Measurements from ENCODE around the gene MAP4K4. TPM values are rescaled to one million over a fixed set of nuclear protein-coding genes. Genes with fewer than 3 reads are reported as not detected.

Gene MAP4K4
- total RNA-seq, 1 experiment from 2014 or later: 2.7 TPM

GRCh38 chr2:101732773-101733256 is 35.3 kb downstream of the MAP4K4 start:
- no peaks in the 10 kb centered on the region for H3K9me2 ChIP-seq (replicated peaks; ENCODE audit: insufficient read depth, low read length)
- H3K27me3 ChIP-seq (ENCODE audit: low read length): no peaks in the 10 kb centered on the region
- no peak overlapping the region for H3K27ac ChIP-seq (ENCODE audit: low read length)
- no peak overlapping the region for H3K4me2 ChIP-seq (ENCODE audit: low read depth, low read length, poor library complexity, severe bottlenecking)
- no peaks in the 10 kb centered on the region for H4K20me1 ChIP-seq (ENCODE audit: insufficient read depth, low read depth, low read length)
- no peak for DNase-seq
- no peaks in the 10 kb centered on the region for H3K9me3 ChIP-seq (ENCODE audit: low read length)
- no peak overlapping the region for H2AFZ ChIP-seq (ENCODE audit: low read length)
- no peaks in the 10 kb centered on the region for H3K4me1 ChIP-seq (ENCODE audit: low read length)
- no peak overlapping the region for H3K4me3 ChIP-seq (ENCODE audit: low read length)
- no peaks in the 10 kb centered on the region for H3K36me3 ChIP-seq (ENCODE audit: insufficient read depth, low read length)
- no peak overlapping the region for H3K9ac ChIP-seq (ENCODE audit: low read length)
- no peaks in the 10 kb centered on the region for H3K79me2 ChIP-seq (ENCODE audit: low read length)

DNA sequence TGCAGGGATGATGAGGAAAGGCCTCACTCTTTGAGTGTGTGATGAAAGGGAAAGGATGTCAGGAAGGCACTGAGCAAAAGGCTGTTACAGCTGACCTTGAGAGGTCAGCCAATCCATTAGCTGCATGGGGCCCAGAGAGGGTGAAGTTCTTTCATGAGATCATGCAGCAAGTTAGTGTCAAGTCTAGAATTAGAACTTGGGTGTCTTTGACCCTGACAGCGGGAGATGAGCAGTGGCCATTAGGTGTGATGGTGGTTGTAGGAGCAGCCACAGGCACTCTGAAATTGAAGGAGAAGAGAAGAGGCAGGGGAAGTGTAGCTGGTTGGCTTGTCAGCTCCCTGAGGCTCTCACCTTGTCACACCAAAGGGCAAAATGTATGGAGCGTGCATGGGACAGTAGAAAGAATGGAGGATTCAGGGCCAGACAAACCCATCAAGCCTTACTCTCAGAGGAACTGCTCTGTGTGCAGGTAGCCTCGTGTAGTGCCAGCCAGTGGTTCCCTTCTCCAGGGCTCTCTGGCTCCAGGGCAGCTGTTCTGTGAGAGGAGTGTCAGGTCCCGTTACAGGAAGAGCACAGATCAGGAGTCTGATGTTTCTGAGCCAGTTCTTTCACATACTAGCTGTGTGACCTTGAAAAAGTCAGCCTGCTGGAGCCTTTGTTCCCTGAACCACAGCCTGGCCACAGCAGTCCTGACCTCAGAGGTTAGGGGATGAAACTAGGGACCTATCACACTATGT is 35.9 kb downstream of the MAP4K4 start:
- no peaks in the 10 kb centered on the region for H3K9me2 ChIP-seq (replicated peaks; ENCODE audit: insufficient read depth, low read length)
- no peak overlapping the region for H2AFZ ChIP-seq (ENCODE audit: low read length)
- H3K4me1 ChIP-seq (ENCODE audit: low read length): no peaks in the 10 kb centered on the region
- no peaks in the 10 kb centered on the region for H3K36me3 ChIP-seq (ENCODE audit: insufficient read depth, low read length)
- H3K27ac ChIP-seq (ENCODE audit: low read length): no peak overlapping the region
- H4K20me1 ChIP-seq (ENCODE audit: insufficient read depth, low read depth, low read length): no peaks in the 10 kb centered on the region
- no peak overlapping the region for H3K4me2 ChIP-seq (ENCODE audit: low read depth, low read length, poor library complexity, severe bottlenecking)
- H3K9me3 ChIP-seq (ENCODE audit: low read length): no peaks in the 10 kb centered on the region
- no peak overlapping the region for H3K4me3 ChIP-seq (ENCODE audit: low read length)
- no peak overlapping the region for H3K9ac ChIP-seq (ENCODE audit: low read length)
- DNase-seq: no peak
- H3K79me2 ChIP-seq (ENCODE audit: low read length): no peaks in the 10 kb centered on the region
- no peaks in the 10 kb centered on the region for H3K27me3 ChIP-seq (ENCODE audit: low read length)

- Histone ChIP-seq H3K4me2 (ENCODE audit: low read depth, low read length, poor library complexity, severe bottlenecking) (no peak overlapping the region), H3K9ac (ENCODE audit: low read length) (no peak overlapping the region), H3K36me3 (ENCODE audit: insufficient read depth, low read length) (no peaks in the 10 kb centered on the region), H3K4me3 (ENCODE audit: low read length) (no peak overlapping the region), H3K9me2 (replicated peaks; ENCODE audit: insufficient read depth, low read length) (no peaks in the 10 kb centered on the region), H3K4me1 (ENCODE audit: low read length) (no peaks in the 10 kb centered on the region), H3K27ac (ENCODE audit: low read length) (no peak overlapping the region), H3K79me2 (ENCODE audit: low read length) (no peaks in the 10 kb centered on the region), H3K27me3 (ENCODE audit: low read length) (no peaks in the 10 kb centered on the region), H2AFZ (ENCODE audit: low read length) (no peak overlapping the region), H3K9me3 (ENCODE audit: low read length) (no peaks in the 10 kb centered on the region), H4K20me1 (ENCODE audit: insufficient read depth, low read depth, low read length) (0 out of 2 replicates have a peak, but pooled peaks cover 3% of the 10 kb centered on the region)
- DNase-seq: no peak
Measured at GRCh38 chr2:101734505-101735165, 37.1 kb downstream of the MAP4K4 start.

- H3K9me3 ChIP-seq (ENCODE audit: low read length): no peaks in the 10 kb centered on the region
- no peaks in the 10 kb centered on the region for H3K36me3 ChIP-seq (ENCODE audit: insufficient read depth, low read length)
- no peak overlapping the region for H3K4me3 ChIP-seq (ENCODE audit: low read length)
- H3K4me2 ChIP-seq (ENCODE audit: low read depth, low read length, poor library complexity, severe bottlenecking): no peak overlapping the region
- no peak overlapping the region for H2AFZ ChIP-seq (ENCODE audit: low read length)
- no peak for DNase-seq
- H4K20me1 ChIP-seq (ENCODE audit: insufficient read depth, low read depth, low read length): 0 out of 2 replicates have a peak, but pooled peaks cover 3% of the 10 kb centered on the region
- H3K79me2 ChIP-seq (ENCODE audit: low read length): no peaks in the 10 kb centered on the region
- H3K9me2 ChIP-seq (replicated peaks; ENCODE audit: insufficient read depth, low read length): no peaks in the 10 kb centered on the region
- no peak overlapping the region for H3K9ac ChIP-seq (ENCODE audit: low read length)
- no peaks in the 10 kb centered on the region for H3K4me1 ChIP-seq (ENCODE audit: low read length)
- no peak overlapping the region for H3K27ac ChIP-seq (ENCODE audit: low read length)
- H3K27me3 ChIP-seq (ENCODE audit: low read length): no peaks in the 10 kb centered on the region
Measured at GRCh38 chr2:101735166-101735533, 37.6 kb downstream of the MAP4K4 start.

- 0 out of 2 replicates have a peak, but pooled peaks cover 3% of the 10 kb centered on the region for H4K20me1 ChIP-seq (ENCODE audit: insufficient read depth, low read depth, low read length)
- no peaks in the 10 kb centered on the region for H3K79me2 ChIP-seq (ENCODE audit: low read length)
- no peak overlapping the region for H3K9ac ChIP-seq (ENCODE audit: low read length)
- H3K4me3 ChIP-seq (ENCODE audit: low read length): no peak overlapping the region
- H2AFZ ChIP-seq (ENCODE audit: low read length): no peak overlapping the region
- no peaks in the 10 kb centered on the region for H3K9me2 ChIP-seq (replicated peaks; ENCODE audit: insufficient read depth, low read length)
- H3K4me2 ChIP-seq (ENCODE audit: low read depth, low read length, poor library complexity, severe bottlenecking): no peak overlapping the region
- no peaks in the 10 kb centered on the region for H3K9me3 ChIP-seq (ENCODE audit: low read length)
- no peaks in the 10 kb centered on the region for H3K4me1 ChIP-seq (ENCODE audit: low read length)
- no peaks in the 10 kb centered on the region for H3K27me3 ChIP-seq (ENCODE audit: low read length)
- no peaks in the 10 kb centered on the region for H3K36me3 ChIP-seq (ENCODE audit: insufficient read depth, low read length)
- DNase-seq: no peak
- H3K27ac ChIP-seq (ENCODE audit: low read length): no peak overlapping the region
Measured at GRCh38 chr2:101736233-101736632, 38.7 kb downstream of the MAP4K4 start.

DNA sequence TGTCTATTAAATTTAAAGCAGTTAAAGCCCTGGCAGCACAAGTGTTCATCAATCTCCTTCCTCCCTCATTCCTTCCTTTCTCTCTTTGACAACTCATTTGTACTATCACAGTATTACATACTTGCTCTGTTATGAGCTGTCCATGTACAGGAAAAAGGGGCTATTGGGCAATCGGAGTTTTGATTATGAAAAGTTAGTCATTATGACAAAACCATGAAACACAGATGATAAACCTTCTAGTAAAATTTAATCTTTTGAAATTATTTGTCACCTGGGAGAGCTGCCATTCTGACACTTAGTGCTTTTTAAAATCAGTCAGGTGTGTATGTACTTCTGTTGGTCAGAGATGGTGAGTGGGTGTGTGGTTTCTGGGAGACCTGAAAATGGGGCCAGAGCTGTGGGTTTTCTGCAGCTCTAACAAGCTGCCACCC is 39.4 kb downstream of the MAP4K4 start:
- no peaks in the 10 kb centered on the region for H3K27me3 ChIP-seq (ENCODE audit: low read length)
- no peaks in the 10 kb centered on the region for H3K9me2 ChIP-seq (replicated peaks; ENCODE audit: insufficient read depth, low read length)
- no peaks in the 10 kb centered on the region for H3K36me3 ChIP-seq (ENCODE audit: insufficient read depth, low read length)
- H3K9ac ChIP-seq (ENCODE audit: low read length): no peak overlapping the region
- H3K4me3 ChIP-seq (ENCODE audit: low read length): no peak overlapping the region
- H3K9me3 ChIP-seq (ENCODE audit: low read length): no peaks in the 10 kb centered on the region
- H3K79me2 ChIP-seq (ENCODE audit: low read length): no peaks in the 10 kb centered on the region
- 0 out of 2 replicates have a peak, but pooled peaks cover 3% of the 10 kb centered on the region for H4K20me1 ChIP-seq (ENCODE audit: insufficient read depth, low read depth, low read length)
- DNase-seq: no peak
- H3K4me2 ChIP-seq (ENCODE audit: low read depth, low read length, poor library complexity, severe bottlenecking): no peak overlapping the region
- no peak overlapping the region for H3K27ac ChIP-seq (ENCODE audit: low read length)
- no peak overlapping the region for H2AFZ ChIP-seq (ENCODE audit: low read length)
- H3K4me1 ChIP-seq (ENCODE audit: low read length): no peaks in the 10 kb centered on the region

DNA sequence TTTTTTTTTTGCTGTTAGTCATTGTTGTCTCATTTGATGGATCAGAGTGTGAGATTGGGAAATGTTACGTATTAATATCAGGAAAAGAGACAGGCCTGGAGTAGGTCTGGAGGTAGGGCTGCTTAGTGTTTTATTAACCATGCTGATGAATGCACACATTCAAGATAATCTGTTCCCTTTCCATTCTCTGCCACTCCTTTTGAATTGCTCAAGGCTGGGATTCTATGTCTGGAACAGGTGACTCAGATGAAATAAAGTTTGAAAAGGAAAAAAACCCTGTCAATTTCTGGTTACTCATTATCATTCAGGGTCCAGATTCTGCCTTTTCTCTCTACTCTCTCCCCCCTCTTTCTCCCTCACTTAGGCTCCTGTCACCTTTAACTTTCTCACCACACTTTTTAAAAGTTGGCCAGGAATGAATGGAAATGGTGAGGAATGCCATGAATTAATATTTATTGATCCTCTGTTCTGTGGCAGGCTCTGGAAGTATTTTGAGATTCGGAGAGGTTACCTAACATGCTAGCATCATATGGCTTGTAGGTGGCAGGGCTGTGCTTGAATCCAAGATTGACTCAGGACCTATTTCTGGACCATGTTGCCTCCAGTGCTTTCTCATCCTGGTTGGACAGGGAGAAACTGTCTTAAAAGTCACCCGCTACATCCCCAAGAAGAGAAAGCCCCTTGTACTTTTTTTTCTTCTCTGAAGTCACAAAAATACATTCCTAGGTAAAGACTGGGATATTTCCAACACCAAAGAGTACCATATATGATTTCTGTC is 40.2 kb downstream of the MAP4K4 start:
- no peak overlapping the region for H3K9ac ChIP-seq (ENCODE audit: low read length)
- no peak overlapping the region for H3K27ac ChIP-seq (ENCODE audit: low read length)
- no peak overlapping the region for H2AFZ ChIP-seq (ENCODE audit: low read length)
- H3K4me1 ChIP-seq (ENCODE audit: low read length): no peaks in the 10 kb centered on the region
- H3K27me3 ChIP-seq (ENCODE audit: low read length): no peaks in the 10 kb centered on the region
- DNase-seq: no peak
- H3K79me2 ChIP-seq (ENCODE audit: low read length): no peaks in the 10 kb centered on the region
- H3K4me2 ChIP-seq (ENCODE audit: low read depth, low read length, poor library complexity, severe bottlenecking): no peak overlapping the region
- no peaks in the 10 kb centered on the region for H3K9me2 ChIP-seq (replicated peaks; ENCODE audit: insufficient read depth, low read length)
- H3K9me3 ChIP-seq (ENCODE audit: low read length): no peaks in the 10 kb centered on the region
- 0 out of 2 replicates have a peak, but pooled peaks cover 3% of the 10 kb centered on the region for H4K20me1 ChIP-seq (ENCODE audit: insufficient read depth, low read depth, low read length)
- H3K4me3 ChIP-seq (ENCODE audit: low read length): no peak overlapping the region
- no peaks in the 10 kb centered on the region for H3K36me3 ChIP-seq (ENCODE audit: insufficient read depth, low read length)

DNA sequence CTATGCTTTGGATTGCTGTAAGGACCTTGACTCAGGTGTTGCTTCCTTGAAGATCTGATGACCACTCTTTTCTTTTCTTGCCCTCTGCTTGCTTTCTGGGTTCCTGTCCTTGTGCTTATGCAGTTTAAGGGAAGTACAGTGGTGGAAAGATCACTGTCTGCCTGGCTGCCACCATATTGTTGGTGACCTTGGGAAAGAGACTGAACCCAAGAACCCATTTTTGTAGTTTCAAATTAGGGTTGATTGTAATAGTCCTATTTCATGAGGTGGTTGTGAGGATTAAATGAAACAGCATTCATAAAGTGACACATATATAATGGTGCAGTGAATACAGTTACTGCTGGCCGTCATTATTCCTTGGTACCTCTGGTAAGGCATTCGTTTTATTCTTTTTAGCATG is 41.1 kb downstream of the MAP4K4 start:
- no peaks in the 10 kb centered on the region for H3K27me3 ChIP-seq (ENCODE audit: low read length)
- no peaks in the 10 kb centered on the region for H3K4me1 ChIP-seq (ENCODE audit: low read length)
- H3K9ac ChIP-seq (ENCODE audit: low read length): no peak overlapping the region
- 0 out of 2 replicates have a peak, but pooled peaks cover 3% of the 10 kb centered on the region for H4K20me1 ChIP-seq (ENCODE audit: insufficient read depth, low read depth, low read length)
- no peaks in the 10 kb centered on the region for H3K9me3 ChIP-seq (ENCODE audit: low read length)
- H3K79me2 ChIP-seq (ENCODE audit: low read length): no peaks in the 10 kb centered on the region
- H3K27ac ChIP-seq (ENCODE audit: low read length): no peak overlapping the region
- no peak for DNase-seq
- no peak overlapping the region for H3K4me3 ChIP-seq (ENCODE audit: low read length)
- no peak overlapping the region for H3K4me2 ChIP-seq (ENCODE audit: low read depth, low read length, poor library complexity, severe bottlenecking)
- no peaks in the 10 kb centered on the region for H3K36me3 ChIP-seq (ENCODE audit: insufficient read depth, low read length)
- no peaks in the 10 kb centered on the region for H3K9me2 ChIP-seq (replicated peaks; ENCODE audit: insufficient read depth, low read length)
- no peak overlapping the region for H2AFZ ChIP-seq (ENCODE audit: low read length)
